ENCODE measurements around the gene ALOX12B.

DNA sequence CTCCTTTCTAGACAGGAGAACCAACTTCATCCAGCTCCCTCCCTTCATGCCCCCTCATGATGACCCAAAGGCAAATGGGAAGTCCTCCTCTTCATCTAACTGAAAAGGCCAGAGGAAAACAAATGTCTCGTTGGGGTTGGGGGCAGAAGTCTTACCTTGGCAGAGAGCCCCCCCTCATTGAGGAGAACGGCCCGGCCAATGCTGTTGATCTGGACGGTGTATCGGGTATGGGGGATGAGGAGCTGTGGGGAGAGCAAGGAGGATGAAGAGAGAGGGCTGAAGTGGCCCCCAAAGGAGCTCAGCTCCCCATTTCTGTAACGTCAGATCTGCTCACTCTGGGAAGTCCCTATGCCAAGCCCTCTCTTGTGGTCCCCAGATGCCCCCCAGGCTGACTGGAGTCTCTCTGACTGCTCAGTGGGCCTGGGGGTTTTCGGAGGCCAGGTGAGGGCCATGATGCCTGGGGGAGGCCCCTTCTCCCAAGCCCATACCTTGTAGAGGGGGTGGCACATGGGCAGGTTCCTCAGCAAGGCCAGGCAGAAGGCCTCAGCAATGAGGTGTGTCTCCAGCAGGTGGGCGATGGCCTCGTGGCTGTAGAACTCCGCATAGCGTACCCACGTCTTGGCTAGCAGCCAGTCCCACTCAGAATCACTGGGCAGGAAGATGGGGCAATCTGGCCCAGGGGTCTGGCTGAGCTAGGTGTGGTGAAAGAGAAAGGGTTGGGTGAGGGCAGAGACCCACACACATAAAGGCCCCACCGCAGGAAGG is 10.8 kb downstream of the ALOX12B start:
- TF ChIP-seq CTCF (conservative IDR thresholded peaks at IDR 0.05; ENCODE audit: low read length) (no peak), EZH2phosphoT487 (IDR thresholded peaks at IDR 0.05; ENCODE audit: borderline replicate concordance, low read depth, low read length) (no peak)
